GM12878 (cell line): ENCODE measurements around the gene USB1.

Experiments
- BACH1 ChIP-seq: fragments of 450-650 bp; IDR thresholded peaks from 2 replicates; pipeline ENCODE4 v1.6.1; 2017; ENCODE audit warnings: mild to moderate bottlenecking, borderline replicate concordance
- CTCF ChIP-seq, 3 experiments: IDR thresholded peaks in 2 of 3; conservative IDR thresholded peaks in 1 of 3; 2 replicates each; pipeline ENCODE4 v1.5.1; 2011; ENCODE audit warnings: low read depth in 3 of 3, low read length in 3 of 3, mild to moderate bottlenecking in 3 of 3, control low read depth in 2 of 3, moderate library complexity in 2 of 3, inconsistent platforms in 1 of 3, mixed read lengths in 1 of 3; ENCODE audit not compliant: control insufficient read depth in 2 of 3, insufficient read depth in 1 of 3; ENCODE audit errors: extremely low read depth in 1 of 3
- NR2C2 ChIP-seq: IDR thresholded peaks from 2 replicates; pipeline ENCODE4 v1.6.1; 2011; ENCODE audit warnings: borderline replicate concordance, low read depth; ENCODE audit not compliant: control insufficient read depth, insufficient read length
- TCF12 ChIP-seq: IDR thresholded peaks from 2 replicates; pipeline ENCODE4 v1.6.1; 2011; ENCODE audit warnings: low read depth, mild to moderate bottlenecking, low read length
- USF2 ChIP-seq: IDR thresholded peaks from 2 replicates; pipeline ENCODE4 v1.6.1; 2011; ENCODE audit warnings: low read depth, low read length, improper control_type of control experiment, borderline replicate concordance
- ZZZ3 ChIP-seq: IDR thresholded peaks from 2 replicates; pipeline ENCODE4 v1.6.1; 2011; ENCODE audit warnings: low read depth; ENCODE audit not compliant: control insufficient read depth, insufficient read length

GRCh38 chr16:58047557-58048348, 46.5 kb downstream of the USB1 start:
- TF ChIP-seq USF2 (no peak), ZZZ3 (no peak), CTCF (IDR thresholded peaks at IDR 0.05 in 2 of 3, conservative IDR thresholded peaks at IDR 0.05 in 1 of 3; ENCODE audit: control insufficient read depth in 2 of 3, extremely low read depth in 1 of 3, insufficient read depth in 1 of 3, low read depth in 3 of 3, low read length in 3 of 3) (no peak), TCF12 (no peak), NR2C2 (no peak), BACH1 (no peak)
